SK-N-MC (cell line): ENCODE measurements around the gene DIP2C.

Source experiments
- EZH2 ChIP-seq: fragments of 200-600 bp; sonication (generic); IDR thresholded peaks from one replicate; pipeline ENCODE4 v1.6.1; 2017; ENCODE audit warnings: antibody characterized with exemption
- FOXP2 ChIP-seq: optimal IDR thresholded peaks from 2 replicates; pipeline ENCODE3; 2011; ENCODE audit warnings: mild to moderate bottlenecking, moderate library complexity; ENCODE audit not compliant: insufficient read depth; ENCODE audit errors: extremely low read length, control extremely low read depth

- TF ChIP-seq EZH2 (no peak), FOXP2 (no peak)
Observed at GRCh38 chr10:504806-505205, 184.7 kb downstream of the DIP2C start.
